ENCODE results near the gene WDR18. TPM values are rescaled to one million over a fixed set of nuclear protein-coding genes. Genes with fewer than 3 reads are reported as not detected.

WDR18 gene
- total and polyA plus RNA-seq, 2 of the 4 experiments (the other 2 are of a cell fraction), result 37.1 to 56.9 TPM

DNA sequence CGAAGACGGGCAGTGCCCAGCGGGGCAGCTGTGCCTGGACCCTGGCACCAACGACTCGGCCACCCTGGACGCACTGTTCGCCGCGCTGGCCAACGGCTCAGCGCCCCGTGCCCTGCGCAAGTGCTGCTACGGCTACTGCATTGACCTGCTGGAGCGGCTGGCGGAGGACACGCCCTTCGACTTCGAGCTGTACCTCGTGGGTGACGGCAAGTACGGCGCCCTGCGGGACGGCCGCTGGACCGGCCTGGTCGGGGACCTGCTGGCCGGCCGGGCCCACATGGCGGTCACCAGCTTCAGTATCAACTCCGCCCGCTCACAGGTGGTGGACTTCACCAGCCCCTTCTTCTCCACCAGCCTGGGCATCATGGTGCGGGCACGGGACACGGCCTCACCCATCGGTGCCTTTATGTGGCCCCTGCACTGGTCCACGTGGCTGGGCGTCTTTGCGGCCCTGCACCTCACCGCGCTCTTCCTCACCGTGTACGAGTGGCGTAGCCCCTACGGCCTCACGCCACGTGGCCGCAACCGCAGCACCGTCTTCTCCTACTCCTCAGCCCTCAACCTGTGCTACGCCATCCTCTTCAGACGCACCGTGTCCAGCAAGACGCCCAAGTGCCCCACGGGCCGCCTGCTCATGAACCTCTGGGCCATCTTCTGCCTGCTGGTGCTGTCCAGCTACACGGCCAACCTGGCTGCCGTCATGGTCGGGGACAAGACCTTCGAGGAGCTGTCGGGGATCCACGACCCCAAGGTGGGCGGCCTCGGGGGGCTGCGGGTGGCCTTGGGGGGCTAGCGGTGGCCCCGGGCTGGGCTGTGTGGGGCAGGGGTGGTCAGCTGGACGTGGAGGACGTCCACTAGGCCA, 20.9 kb downstream of the WDR18 start:
- Histone ChIP-seq H3K27me3 (ENCODE audit: control insufficient read depth, insufficient read depth, low read length) (peaks cover 11% of the 10 kb centered on the region; the same call in 1 of the 2 replicates), H2AK9ac (replicated peaks; ENCODE audit: low read depth, low read length, poor library complexity) (peak overlapping the region; percentile 72), H4K5ac (ENCODE audit: low read depth, low read length) (no peak overlapping the region), H2AFZ (replicated peaks; ENCODE audit: low read length, poor library complexity) (no peak overlapping the region), H2BK5ac (ENCODE audit: low read depth, low read length, poor library complexity, severe bottlenecking) (no peak overlapping the region), H3K79me1 (ENCODE audit: low read depth in 1 of 2, low read length in 2 of 2) (peaks cover 0 to 8% of the 10 kb centered on the region in 2 experiments; a peak in 2 of 4 replicates), H4K91ac (ENCODE audit: insufficient read depth, low read depth, low read length) (no peak overlapping the region), H2BK120ac (ENCODE audit: low read depth, low read length) (no peak overlapping the region), H3K9me1 (ENCODE audit: insufficient read depth, low read length) (no peaks in the 10 kb centered on the region), H4K20me1 (ENCODE audit: insufficient read depth, low read length) (peaks cover 25% of the 10 kb centered on the region), H4K8ac (ENCODE audit: low read depth in 2 of 2, low read length in 2 of 2) (no peak overlapping the region), H3K4me2 (ENCODE audit: low read depth, low read length) (no peak overlapping the region), H3K9me3 (ENCODE audit: control insufficient read depth, insufficient read depth, low read length) (no peaks in the 10 kb centered on the region), H3K36me3 (ENCODE audit: control insufficient read depth, insufficient read depth, low read length) (peaks cover 2% of the 10 kb centered on the region; the same call in 1 of the 2 replicates), H3K14ac (replicated peaks; ENCODE audit: low read depth, low read length) (no peak overlapping the region), H3K27ac (ENCODE audit: insufficient read depth, low read length) (no peak overlapping the region), H2BK15ac (ENCODE audit: low read depth, low read length) (no peak overlapping the region), H3K9ac (ENCODE audit: low read depth, low read length) (no peak overlapping the region), H3K56ac (ENCODE audit: extremely low read depth, insufficient read depth, low read length) (no peak overlapping the region), H3K4ac (ENCODE audit: low read depth, low read length) (no peak overlapping the region), H2BK20ac (ENCODE audit: low read depth, low read length) (no peak overlapping the region), H3K23ac (ENCODE audit: low read depth, low read length) (no peak overlapping the region), H3K4me3 (ENCODE audit: insufficient read depth, low read depth, low read length) (no peak overlapping the region), H2AK5ac (ENCODE audit: low read depth, low read length) (peak overlapping the region; percentile 59), H3K4me1 (ENCODE audit: control insufficient read depth, insufficient read depth, low read length) (peaks cover 14% of the 10 kb centered on the region), H3K18ac (ENCODE audit: low read depth, low read length) (no peak overlapping the region)
- WGBS, 2 experiments (ENCODE audit: extremely low coverage in 2 of 2, insufficient read length in 1 of 2), result 95% methylated on average over 44 of the region's 70 CpGs; no CpG with 5 or more reads in 1 of the 2 experiments
- CTCF ChIA-PET, result no interaction called here
- in situ Hi-C loops (cut with MboI; ENCODE audit: low sequenced_read_pairs) (no loop called here), intact Hi-C loops (cut with micrococcal nuclease) (no loop called here), dilution Hi-C loops (cut with HindIII; ENCODE audit: low sequenced_read_pairs, unreplicated experiment) (no loop called here)
- BruUV-seq (replicated peaks), result no TSS peak
- POLR2A ChIA-PET (ENCODE audit: unreplicated experiment), result no interaction called here
- DNase-seq, result no peak
- TF ChIP-seq MAZ (IDR thresholded peaks at IDR 0.05; ENCODE audit: borderline replicate concordance, low read depth, low read length) (no peak), BHLHE40 (IDR thresholded peaks at IDR 0.05; ENCODE audit: low read depth, low read length) (no peak), RCOR1 (IDR thresholded peaks at IDR 0.05; ENCODE audit: insufficient replicate concordance, low read length) (no peak), RFX5 (IDR thresholded peaks at IDR 0.05; ENCODE audit: low read depth, low read length) (no peak)
- TF ChIP-seq, protein P1, sequence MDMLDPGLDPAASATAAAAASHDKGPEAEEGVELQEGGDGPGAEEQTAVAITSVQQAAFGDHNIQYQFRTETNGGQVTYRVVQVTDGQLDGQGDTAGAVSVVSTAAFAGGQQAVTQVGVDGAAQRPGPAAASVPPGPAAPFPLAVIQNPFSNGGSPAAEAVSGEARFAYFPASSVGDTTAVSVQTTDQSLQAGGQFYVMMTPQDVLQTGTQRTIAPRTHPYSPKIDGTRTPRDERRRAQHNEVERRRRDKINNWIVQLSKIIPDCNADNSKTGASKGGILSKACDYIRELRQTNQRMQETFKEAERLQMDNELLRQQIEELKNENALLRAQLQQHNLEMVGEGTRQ (IDR thresholded peaks at IDR 0.05; ENCODE audit: low read depth, low read length), result no peak
- TF ChIP-seq, protein P2, sequence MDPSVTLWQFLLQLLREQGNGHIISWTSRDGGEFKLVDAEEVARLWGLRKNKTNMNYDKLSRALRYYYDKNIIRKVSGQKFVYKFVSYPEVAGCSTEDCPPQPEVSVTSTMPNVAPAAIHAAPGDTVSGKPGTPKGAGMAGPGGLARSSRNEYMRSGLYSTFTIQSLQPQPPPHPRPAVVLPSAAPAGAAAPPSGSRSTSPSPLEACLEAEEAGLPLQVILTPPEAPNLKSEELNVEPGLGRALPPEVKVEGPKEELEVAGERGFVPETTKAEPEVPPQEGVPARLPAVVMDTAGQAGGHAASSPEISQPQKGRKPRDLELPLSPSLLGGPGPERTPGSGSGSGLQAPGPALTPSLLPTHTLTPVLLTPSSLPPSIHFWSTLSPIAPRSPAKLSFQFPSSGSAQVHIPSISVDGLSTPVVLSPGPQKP (IDR thresholded peaks at IDR 0.05; ENCODE audit: borderline replicate concordance, low read depth, low read length), result no peak
- no peak for ATAC-seq (ENCODE audit: low read depth)
